ENCODE results near the gene ATL3.

The ATL3 gene

DNA sequence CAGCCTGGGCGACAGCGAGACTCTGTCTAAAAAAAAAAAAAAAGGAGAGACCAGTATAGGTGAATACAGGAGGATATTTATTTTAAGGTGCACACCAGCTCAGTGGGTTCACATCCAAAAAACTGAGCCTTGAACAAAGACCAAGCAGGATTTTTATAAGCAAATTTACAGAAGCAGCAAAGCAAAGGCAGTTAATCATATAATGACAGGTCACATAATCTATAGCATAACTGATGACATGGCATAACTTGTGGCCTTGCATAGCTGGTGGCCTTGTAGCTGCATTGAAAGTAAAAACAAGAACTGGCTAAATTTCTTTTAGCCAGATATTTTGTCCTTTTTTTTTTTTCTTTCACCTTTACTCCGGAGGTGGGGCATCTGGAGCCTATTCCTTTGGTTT is 54.2 kb downstream of the ATL3 start:
- TF ChIP-seq, protein P1, sequence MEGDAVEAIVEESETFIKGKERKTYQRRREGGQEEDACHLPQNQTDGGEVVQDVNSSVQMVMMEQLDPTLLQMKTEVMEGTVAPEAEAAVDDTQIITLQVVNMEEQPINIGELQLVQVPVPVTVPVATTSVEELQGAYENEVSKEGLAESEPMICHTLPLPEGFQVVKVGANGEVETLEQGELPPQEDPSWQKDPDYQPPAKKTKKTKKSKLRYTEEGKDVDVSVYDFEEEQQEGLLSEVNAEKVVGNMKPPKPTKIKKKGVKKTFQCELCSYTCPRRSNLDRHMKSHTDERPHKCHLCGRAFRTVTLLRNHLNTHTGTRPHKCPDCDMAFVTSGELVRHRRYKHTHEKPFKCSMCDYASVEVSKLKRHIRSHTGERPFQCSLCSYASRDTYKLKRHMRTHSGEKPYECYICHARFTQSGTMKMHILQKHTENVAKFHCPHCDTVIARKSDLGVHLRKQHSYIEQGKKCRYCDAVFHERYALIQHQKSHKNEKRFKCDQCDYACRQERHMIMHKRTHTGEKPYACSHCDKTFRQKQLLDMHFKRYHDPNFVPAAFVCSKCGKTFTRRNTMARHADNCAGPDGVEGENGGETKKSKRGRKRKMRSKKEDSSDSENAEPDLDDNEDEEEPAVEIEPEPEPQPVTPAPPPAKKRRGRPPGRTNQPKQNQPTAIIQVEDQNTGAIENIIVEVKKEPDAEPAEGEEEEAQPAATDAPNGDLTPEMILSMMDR (IDR thresholded peaks at IDR 0.05; ENCODE audit: low read length) = no peak
- TF ChIP-seq EZH2 (IDR thresholded peaks at IDR 0.05; ENCODE audit: borderline replicate concordance, low read length) = no peak
- Histone ChIP-seq H3K4me3 (ENCODE audit: low read depth, low read length, poor library complexity, severe bottlenecking) (no peak overlapping the region), H3K36me3 (ENCODE audit: insufficient read depth, low read length) (no peaks in the 10 kb centered on the region), H3F3A (ENCODE audit: insufficient read depth, low read length) (no peaks in the 10 kb centered on the region), H4K20me1 (ENCODE audit: insufficient read depth, low read length) (no peaks in the 10 kb centered on the region), H3K79me2 (ENCODE audit: insufficient read depth, low read length) (no peaks in the 10 kb centered on the region), H3K4me1 (ENCODE audit: insufficient read depth, low read length, severe bottlenecking) (peaks cover 13% of the 10 kb centered on the region), H3K9ac (ENCODE audit: low read length) (no peak overlapping the region), H3K27ac (ENCODE audit: low read depth, low read length, poor library complexity, severe bottlenecking) (no peak overlapping the region), H2AFZ (ENCODE audit: low read length) (no peak overlapping the region), H3K9me3 (ENCODE audit: low read length) (no peaks in the 10 kb centered on the region), H3K9me2 (ENCODE audit: low read depth, low read length) (no peaks in the 10 kb centered on the region), H3K4me2 (ENCODE audit: low read length) (no peak overlapping the region), H3K27me3 (ENCODE audit: insufficient read depth, low read length) (no peaks in the 10 kb centered on the region)

DNA sequence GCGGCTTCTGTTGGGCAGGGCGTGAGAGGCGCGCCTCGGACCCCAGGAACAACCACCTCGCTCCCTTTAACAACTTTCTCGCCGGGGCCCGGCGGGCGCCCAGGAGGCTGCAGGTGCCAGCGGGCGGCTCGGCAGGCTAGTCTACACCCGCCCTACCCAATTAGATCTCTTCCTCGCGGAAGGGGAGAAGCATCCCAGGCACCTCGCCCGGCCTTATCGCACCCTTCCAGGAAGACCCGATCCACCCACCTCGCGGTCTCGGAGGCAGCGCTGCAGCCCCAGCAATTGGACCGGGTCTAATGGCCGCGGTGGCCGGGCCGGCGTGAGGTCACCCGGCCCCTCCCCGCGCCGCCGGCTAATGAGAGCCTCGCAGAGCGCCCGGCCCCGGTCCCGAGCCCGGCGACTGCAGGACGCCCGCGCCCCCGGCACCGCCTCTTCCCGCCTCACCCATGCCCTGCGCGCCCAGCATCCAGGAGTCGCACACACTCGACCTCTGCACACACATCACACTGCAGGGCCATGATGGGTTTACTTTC is 57.0 kb downstream of the ATL3 start, which contains the start of gene PLAAT3:
Gene PLAAT3 (minus strand): TSS at position 298 of the 536 bp plus-strand sequence. CDS start 419 bp downstream, outside the sequence.
- peaks cover 13% of the 10 kb centered on the region for H3K4me1 ChIP-seq (ENCODE audit: insufficient read depth, low read length, severe bottlenecking)
- H3K4me3 ChIP-seq (ENCODE audit: low read depth, low read length, poor library complexity, severe bottlenecking) = peak within 1 kb of the TSS; percentile 64
- no peaks in the 10 kb centered on the region for H3K27me3 ChIP-seq (ENCODE audit: insufficient read depth, low read length)
- H2AFZ ChIP-seq (ENCODE audit: low read length) = no peak within 1 kb of the TSS
- H3K9me3 ChIP-seq (ENCODE audit: low read length) = no peaks in the 10 kb centered on the region
- no peaks in the 10 kb centered on the region for H4K20me1 ChIP-seq (ENCODE audit: insufficient read depth, low read length)
- no peaks in the 10 kb centered on the region for H3K36me3 ChIP-seq (ENCODE audit: insufficient read depth, low read length)
- no peak for TF ChIP-seq EZH2 (IDR thresholded peaks at IDR 0.05; ENCODE audit: borderline replicate concordance, low read length)
- TF ChIP-seq, protein P1 (IDR thresholded peaks at IDR 0.05; ENCODE audit: low read length) = no peak
- H3K27ac ChIP-seq (ENCODE audit: low read depth, low read length, poor library complexity, severe bottlenecking) = no peak within 1 kb of the TSS
- peak within 1 kb of the TSS; percentile 72 for H3K4me2 ChIP-seq (ENCODE audit: low read length)
- H3F3A ChIP-seq (ENCODE audit: insufficient read depth, low read length) = no peaks in the 10 kb centered on the region
- H3K9me2 ChIP-seq (ENCODE audit: low read depth, low read length) = no peaks in the 10 kb centered on the region
- H3K9ac ChIP-seq (ENCODE audit: low read length) = peak within 1 kb of the TSS; percentile 16; the same call in 1 of the 2 replicates
- no peaks in the 10 kb centered on the region for H3K79me2 ChIP-seq (ENCODE audit: insufficient read depth, low read length)

DNA sequence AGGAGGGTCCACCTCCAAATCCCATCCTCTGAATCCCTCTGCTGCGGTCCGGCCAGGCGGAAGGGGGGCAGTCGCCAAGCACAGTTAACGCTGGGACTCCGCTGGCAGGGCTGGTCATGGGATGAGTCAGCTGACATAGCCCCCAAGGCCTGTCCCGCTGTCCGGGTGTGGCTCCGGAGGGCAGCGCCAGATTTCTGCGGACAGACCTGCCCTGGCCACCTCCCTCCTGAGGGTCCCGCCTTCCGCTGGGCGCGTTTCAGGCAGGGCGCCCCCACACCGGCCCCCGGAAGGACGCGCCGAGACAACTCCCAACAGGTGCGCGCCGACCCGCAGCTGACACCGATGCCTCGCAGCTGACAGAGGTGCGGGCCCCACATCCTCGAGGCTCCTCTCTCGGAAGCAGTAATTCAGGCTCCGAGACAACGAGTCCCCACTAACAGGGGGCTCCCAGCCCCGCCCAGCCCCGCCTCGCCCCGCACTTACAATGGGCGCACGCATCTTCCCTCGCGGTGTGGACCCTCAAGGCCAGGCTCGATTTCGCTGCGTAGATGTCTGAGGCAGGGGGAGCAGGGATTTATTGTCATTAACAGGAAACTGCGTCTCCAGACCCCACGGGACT is 57.5 kb downstream of the ATL3 start:
- no peaks in the 10 kb centered on the region for H3K9me2 ChIP-seq (ENCODE audit: low read depth, low read length)
- H3K36me3 ChIP-seq (ENCODE audit: insufficient read depth, low read length) = no peaks in the 10 kb centered on the region
- peak overlapping the region; percentile 16; the same call in 1 of the 2 replicates for H3K9ac ChIP-seq (ENCODE audit: low read length)
- H3F3A ChIP-seq (ENCODE audit: insufficient read depth, low read length) = no peaks in the 10 kb centered on the region
- no peaks in the 10 kb centered on the region for H3K9me3 ChIP-seq (ENCODE audit: low read length)
- no peaks in the 10 kb centered on the region for H3K27me3 ChIP-seq (ENCODE audit: insufficient read depth, low read length)
- no peaks in the 10 kb centered on the region for H3K79me2 ChIP-seq (ENCODE audit: insufficient read depth, low read length)
- TF ChIP-seq EZH2 (IDR thresholded peaks at IDR 0.05; ENCODE audit: borderline replicate concordance, low read length) = no peak
- TF ChIP-seq, protein P1 (IDR thresholded peaks at IDR 0.05; ENCODE audit: low read length) = no peak
- H3K4me1 ChIP-seq (ENCODE audit: insufficient read depth, low read length, severe bottlenecking) = peaks cover 13% of the 10 kb centered on the region
- peak overlapping the region; percentile 64 for H3K4me3 ChIP-seq (ENCODE audit: low read depth, low read length, poor library complexity, severe bottlenecking)
- no peak overlapping the region for H2AFZ ChIP-seq (ENCODE audit: low read length)
- H3K4me2 ChIP-seq (ENCODE audit: low read length) = peak overlapping the region; percentile 72
- H3K27ac ChIP-seq (ENCODE audit: low read depth, low read length, poor library complexity, severe bottlenecking) = no peak overlapping the region
- H4K20me1 ChIP-seq (ENCODE audit: insufficient read depth, low read length) = no peaks in the 10 kb centered on the region

Measured in OCI-LY1 (cell line).